Ishikawa (cell line): ENCODE measurements around the gene IGSF22.

Experiments
- CEBPB ChIP-seq: IDR thresholded peaks from 2 replicates; pipeline ENCODE4 v1.6.1; 2012
- CREB1 ChIP-seq: IDR thresholded peaks from 2 replicates; pipeline ENCODE4 v1.6.1; 2012; ENCODE audit warnings: low read depth
- EGR1 ChIP-seq: IDR thresholded peaks from 2 replicates; pipeline ENCODE4 v1.6.1; 2012
- EP300 ChIP-seq: IDR thresholded peaks from 2 replicates; pipeline ENCODE4 v1.6.1; 2012; ENCODE audit warnings: borderline replicate concordance
- FOXM1 ChIP-seq: IDR thresholded peaks from 2 replicates; pipeline ENCODE4 v1.6.1; 2012; ENCODE audit warnings: low read depth, borderline replicate concordance
- NFIC ChIP-seq: IDR thresholded peaks from 2 replicates; pipeline ENCODE4 v1.6.1; 2012
- RAD21 ChIP-seq: IDR thresholded peaks from 2 replicates; pipeline ENCODE4 v1.6.1; 2012; ENCODE audit warnings: low read depth
- REST ChIP-seq: IDR thresholded peaks from 2 replicates; pipeline ENCODE4 v1.6.1; 2012; ENCODE audit warnings: low read depth, mild to moderate bottlenecking
- TAF1 ChIP-seq: IDR thresholded peaks from 2 replicates; pipeline ENCODE4 v1.6.1; 2012; ENCODE audit warnings: low read depth, mild to moderate bottlenecking
- TCF12 ChIP-seq: IDR thresholded peaks from 2 replicates; pipeline ENCODE4 v1.6.1; 2012; ENCODE audit warnings: low read depth
- TEAD4 ChIP-seq: IDR thresholded peaks from 2 replicates; pipeline ENCODE4 v1.6.1; 2012
- YY1 ChIP-seq: IDR thresholded peaks from 2 replicates; pipeline ENCODE4 v1.6.1; 2012; ENCODE audit warnings: low read depth
- ZBTB7A ChIP-seq: IDR thresholded peaks from 2 replicates; pipeline ENCODE4 v1.6.1; 2012; ENCODE audit warnings: low read depth
- TF ChIP-seq, protein P1 (sequence below): IDR thresholded peaks from 2 replicates; pipeline ENCODE4 v1.6.1; 2012
- TF ChIP-seq, protein P2 (sequence below): IDR thresholded peaks from 2 replicates; pipeline ENCODE4 v1.6.1; 2012

IGSF22 gene

DNA sequence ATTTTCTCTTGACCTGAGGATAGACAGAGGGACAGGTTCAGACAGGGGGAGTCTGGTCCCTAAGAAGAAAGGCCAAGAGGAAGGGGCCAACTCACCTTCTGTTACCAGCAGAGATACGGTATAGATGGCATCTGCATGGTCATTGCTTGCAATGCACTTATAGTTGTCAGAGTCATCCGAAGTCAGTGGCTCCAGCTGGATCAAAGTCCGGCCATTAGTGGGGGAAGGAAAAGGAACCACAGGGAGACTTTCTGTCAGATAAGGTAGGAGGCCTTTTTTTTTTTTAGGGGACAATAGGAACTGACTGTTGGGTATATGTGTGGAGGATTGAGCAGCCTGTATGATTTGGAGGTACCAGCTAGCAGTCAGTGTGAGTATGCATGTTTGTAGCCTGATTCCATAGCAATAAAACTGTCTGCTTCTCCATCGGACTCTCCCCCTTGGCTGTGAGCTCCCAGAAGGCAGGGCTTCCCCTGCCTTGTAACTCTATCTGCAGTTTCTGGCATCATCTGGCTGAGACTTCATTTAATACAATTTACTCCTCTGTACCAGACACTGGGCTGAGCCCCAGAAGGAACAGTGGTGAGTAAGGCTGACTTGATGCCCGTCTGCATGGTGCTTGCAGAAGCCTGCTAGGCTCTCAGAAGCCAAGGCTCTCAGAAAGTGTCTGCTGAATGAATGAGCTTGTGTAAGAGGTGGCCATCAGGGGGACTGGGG, 5.7 kb downstream of the IGSF22 start:
- TF ChIP-seq EGR1 (no peak), REST (no peak), CREB1 (no peak), TAF1 (no peak), RAD21 (no peak), EP300 (no peak), FOXM1 (no peak), TEAD4 (no peak), NFIC (no peak), YY1 (no peak), CEBPB (no peak), ZBTB7A (no peak), TCF12 (no peak)
- TF ChIP-seq, protein P1, sequence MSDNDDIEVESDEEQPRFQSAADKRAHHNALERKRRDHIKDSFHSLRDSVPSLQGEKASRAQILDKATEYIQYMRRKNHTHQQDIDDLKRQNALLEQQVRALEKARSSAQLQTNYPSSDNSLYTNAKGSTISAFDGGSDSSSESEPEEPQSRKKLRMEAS, result no peak
- TF ChIP-seq, protein P2, sequence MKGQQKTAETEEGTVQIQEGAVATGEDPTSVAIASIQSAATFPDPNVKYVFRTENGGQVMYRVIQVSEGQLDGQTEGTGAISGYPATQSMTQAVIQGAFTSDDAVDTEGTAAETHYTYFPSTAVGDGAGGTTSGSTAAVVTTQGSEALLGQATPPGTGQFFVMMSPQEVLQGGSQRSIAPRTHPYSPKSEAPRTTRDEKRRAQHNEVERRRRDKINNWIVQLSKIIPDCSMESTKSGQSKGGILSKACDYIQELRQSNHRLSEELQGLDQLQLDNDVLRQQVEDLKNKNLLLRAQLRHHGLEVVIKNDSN, result no peak

GRCh38 chr11:18715476-18715875, 10.5 kb downstream of the IGSF22 start:
- TF ChIP-seq FOXM1, result no peak
- TF ChIP-seq EP300, result no peak
- no peak for TF ChIP-seq REST
- TF ChIP-seq EGR1, result no peak
- no peak for TF ChIP-seq NFIC
- no peak for TF ChIP-seq TEAD4
- TF ChIP-seq CREB1, result no peak
- TF ChIP-seq, protein P2, result no peak
- TF ChIP-seq RAD21, result no peak

GRCh38 chr11:18714443-18714780, 11.6 kb downstream of the IGSF22 start:
- TF ChIP-seq TCF12, result no peak
- no peak for TF ChIP-seq TAF1
- no peak for TF ChIP-seq TEAD4
- TF ChIP-seq, protein P2, result no peak
- TF ChIP-seq CREB1, result no peak
- TF ChIP-seq FOXM1, result no peak
- TF ChIP-seq CEBPB, result no peak

DNA sequence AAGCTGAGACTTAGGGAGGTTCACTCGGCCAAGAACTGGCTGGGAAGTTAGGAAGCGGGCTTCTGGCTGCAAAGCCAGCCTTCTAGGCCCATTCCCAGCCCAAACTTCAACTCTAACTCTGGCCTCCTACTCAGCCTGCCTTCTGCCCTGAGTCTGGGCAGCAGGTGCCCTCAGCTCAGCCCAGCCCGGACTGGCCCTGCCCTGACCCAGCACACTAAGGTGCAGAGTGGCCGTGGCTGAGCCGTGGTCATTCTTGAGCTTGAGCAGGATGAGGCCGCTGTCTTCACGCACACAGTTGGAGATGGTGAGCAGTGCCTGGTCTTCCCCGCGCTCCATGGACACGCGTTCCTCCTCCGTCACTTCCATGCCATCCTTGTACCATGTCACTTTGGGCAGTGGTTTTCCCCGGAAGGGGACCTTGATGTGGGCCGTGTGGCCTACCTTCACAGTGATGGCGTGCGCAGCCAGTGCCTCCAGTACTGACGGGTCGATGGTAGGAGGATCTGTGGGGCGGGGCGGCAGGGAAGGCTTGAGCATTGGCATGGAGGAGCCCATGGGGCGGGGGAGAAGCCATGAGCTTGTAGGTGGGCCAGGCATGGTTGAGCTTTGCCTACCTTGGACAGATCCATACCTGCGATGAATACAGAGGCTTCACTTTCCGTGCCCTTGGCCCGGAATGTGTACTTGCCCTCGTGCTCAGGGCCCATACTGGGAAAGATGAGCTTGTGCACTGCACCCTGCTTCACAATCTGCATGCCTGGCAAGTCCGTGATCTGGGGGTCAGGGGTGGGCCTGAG, 12.1 kb downstream of the IGSF22 start:
- no peak for TF ChIP-seq RAD21
- TF ChIP-seq CREB1, result no peak
- TF ChIP-seq ZBTB7A, result no peak
- peak; percentile 52; the same call in 1 of the 2 replicates for TF ChIP-seq REST
- no peak for TF ChIP-seq YY1
- TF ChIP-seq CEBPB, result no peak
